Melanocyte of skin (primary cell): ENCODE measurements around the gene PTK6. TPM values are rescaled to one million over a fixed set of nuclear protein-coding genes. Genes with fewer than 3 reads are reported as not detected.

Experiments used
- total RNA-seq, 2 donors: library from RNA; depleted of rRNA; stranded (reverse); fragments of >200 nt; gene quantifications; 2 replicates each; pipeline ENCODE4 v1.2.3, GENCODE V29; 2012

The PTK6 gene
- under 1 TPM; 0.33 to 0.34 TPM for total RNA-seq

DNA sequence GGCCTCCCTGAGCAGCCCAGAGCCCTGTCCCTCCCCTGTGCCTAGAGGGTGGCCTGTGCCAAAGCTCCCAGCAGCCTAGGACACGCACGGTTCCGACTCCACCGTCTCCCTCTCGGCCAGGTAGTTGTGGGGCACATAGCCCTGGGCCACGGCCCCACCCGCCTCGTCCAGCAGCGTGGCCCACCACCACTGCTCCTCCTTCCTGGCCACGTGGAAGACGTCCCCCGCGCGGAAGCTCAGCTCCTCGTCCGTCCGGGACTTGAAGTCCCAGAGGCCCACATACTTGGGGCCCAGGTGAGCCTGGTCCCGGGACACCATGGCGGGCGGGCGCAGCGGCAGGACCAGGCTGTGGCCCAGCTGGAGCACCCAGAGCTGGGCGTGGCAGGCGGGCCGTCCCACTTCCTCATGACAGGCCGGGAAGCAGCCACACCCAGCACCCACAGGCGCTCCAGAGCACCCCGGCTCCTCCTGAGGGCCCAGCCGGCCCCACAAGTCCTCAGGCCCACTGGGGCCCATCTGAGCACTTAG lies at the start of gene PTK6:
Gene PTK6, minus strand, starts transcription at position 380 of the 528 bp plus-strand sequence. Its CDS starts 62 bp downstream, at position 318.

DNA sequence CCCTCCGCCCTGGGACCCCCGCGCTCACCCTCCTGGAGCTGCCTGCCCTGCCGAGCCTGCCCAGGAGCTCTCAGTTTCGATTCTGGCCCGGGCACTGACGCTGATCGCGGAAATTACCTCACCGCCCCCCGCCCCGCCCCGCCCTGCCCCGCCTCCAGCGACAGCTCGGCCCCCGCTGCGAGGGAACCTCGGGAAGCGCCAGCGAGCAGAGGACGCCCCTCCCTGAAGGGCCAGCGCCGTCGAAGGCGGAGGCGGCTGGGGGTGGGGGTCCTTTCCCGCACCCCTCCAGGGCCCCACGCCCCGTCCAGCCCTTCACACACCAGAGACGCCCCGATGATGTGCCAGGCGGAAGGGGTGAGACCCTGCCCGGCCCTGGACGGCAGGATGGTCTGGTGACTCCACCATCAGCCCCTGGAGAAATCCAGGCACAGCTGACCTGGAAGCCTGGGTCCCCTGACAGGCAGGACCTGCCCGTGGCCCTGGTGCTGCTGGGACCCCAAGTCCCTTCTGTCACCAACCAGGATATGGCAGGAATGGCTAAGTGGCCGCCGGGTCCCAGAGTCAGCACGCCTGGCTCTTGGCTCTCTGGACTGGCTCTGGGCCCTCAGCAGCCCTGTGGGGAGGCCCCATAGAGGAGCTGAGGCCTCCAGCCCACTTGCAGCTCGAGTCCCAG lies 37.1 kb upstream of the PTK6 start, which contains the start of gene HELZ2:
Gene HELZ2, minus strand, starts transcription at position 84 of the 673 bp plus-strand sequence. CDS start 1,854 bp downstream, outside the sequence.

DNA sequence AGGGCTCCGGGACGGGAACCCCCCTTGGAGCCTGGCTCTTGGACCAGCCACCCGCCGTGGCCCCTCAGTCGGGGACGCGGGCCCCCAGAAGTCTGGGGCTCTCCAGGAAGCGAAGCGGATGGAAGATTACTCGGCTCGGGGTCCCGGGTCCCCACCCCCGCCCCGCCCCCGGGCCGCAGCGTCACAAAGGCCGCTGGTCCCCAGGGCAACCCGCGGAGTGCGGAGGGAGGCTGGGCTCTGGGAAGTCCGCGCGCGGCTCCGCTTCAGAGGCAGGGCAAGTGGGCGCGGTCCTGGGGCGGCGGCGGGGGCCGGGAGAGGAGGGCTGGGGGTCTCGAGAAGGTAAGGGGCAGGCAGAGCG lies 16.7 kb upstream of the PTK6 start, which contains the start of gene FNDC11:
Gene FNDC11, plus strand, starts transcription at position 227 of the 358 bp plus-strand sequence. CDS start 1,505 bp downstream, outside the sequence.

DNA sequence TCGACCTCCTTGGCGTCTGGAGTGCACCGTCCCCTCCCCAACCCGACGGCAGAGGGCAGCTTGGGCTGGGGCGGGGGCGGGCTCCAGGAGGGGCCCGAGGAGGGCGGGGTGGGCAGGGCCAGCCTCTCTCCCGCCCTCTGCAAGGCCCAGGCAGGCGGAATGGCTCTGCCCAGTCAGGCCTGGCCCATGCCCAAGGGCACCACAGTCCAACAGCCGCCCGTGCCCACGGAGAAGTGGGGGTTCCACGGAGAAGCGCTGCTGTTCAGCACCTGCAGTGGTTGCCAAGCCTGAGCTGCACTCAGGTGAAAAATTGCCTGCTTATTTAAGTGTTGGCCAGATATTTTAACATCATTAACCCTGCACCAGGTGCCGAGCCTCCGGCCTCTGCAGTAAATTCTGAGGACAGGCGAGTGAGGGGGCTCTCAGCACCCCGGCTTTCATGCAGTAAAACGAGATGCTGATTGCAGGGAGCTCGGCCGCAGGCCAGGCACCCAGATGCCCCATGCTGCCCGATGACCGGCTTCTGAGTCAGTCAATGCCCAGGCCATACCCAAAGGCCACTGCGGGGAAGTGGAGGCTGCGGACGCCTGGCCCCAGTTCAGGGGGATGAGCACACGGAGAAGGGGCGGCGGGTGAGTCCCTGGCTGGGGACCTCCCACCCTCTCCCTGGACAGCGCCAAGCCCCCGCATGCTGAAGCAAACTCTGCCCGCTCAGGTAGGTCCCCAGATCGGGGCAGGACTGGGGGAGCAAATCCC lies 10.7 kb upstream of the PTK6 start, which contains the start of gene SRMS:
Gene SRMS, minus strand, starts transcription at position 25 of the 756 bp plus-strand sequence. CDS start 286 bp downstream, outside the sequence.

DNA sequence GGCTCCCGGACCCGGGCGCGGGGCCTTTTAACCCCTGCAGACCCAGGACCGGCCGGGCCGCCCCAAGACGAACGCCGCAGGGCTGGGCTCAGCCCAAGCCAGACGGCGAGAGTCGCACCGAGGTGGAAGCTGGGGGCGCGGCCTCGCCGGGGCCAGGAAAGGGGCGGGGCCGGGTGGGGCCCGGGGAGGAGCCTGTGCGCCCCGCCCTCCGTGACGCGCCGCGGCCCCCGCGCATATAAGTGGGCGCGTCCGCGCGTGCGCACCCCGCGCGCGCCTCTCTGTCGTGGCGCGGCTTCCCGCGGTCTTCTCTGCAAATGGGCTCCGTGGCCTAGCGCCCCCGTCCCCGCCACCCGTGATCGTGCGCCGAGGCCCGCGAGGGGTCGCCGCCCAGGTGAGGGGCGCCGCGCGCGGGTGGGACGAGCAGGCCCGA lies 16.7 kb downstream of the PTK6 start, which contains the start of gene PPDPF:
Gene PPDPF, plus strand, starts transcription at position 262 of the 430 bp plus-strand sequence. CDS start 544 bp downstream, outside the sequence.

DNA sequence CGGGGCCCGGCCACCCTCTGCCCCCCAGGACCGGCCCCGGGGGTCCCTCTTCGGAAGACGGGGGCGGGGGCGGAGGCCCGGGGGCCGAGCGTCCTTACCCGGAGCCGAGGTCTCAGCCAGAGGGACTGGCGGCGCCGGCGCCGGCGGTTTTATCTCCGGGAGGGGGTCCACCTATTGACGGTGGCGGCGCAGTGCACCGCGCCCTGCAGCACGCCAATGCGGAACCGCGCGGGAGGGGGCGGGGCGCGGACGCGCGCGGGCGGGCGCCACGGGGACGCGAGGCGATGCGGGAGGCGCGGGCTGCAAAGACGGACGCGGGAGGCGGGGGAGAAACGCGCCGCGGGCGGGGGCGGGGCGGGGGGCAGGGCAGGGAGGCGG lies 38.2 kb downstream of the PTK6 start, which contains the start of gene EEF1A2:
Gene EEF1A2, minus strand, starts transcription at position 124 of the 378 bp plus-strand sequence. CDS start 1,320 bp downstream, outside the sequence.

Other genes starting within 250 kb of the PTK6 start
- under 1 TPM in 1 of 2 donors, not detected in 1; 0.34 TPM for gene COL20A1, start 244.2 kb downstream of the PTK6 start, total RNA-seq
- gene CHRNA4, start 176.0 kb downstream of the PTK6 start, total RNA-seq: not detected
- gene KCNQ2, start 64.7 kb downstream of the PTK6 start, total RNA-seq: not detected
- under 1 TPM in 1 of 2 donors, not detected in 1; 0.34 TPM for gene EEF1A2, start 38.3 kb downstream of the PTK6 start, total RNA-seq
- gene PPDPF, start 16.6 kb downstream of the PTK6 start, total RNA-seq: 10 to 100 TPM; 50.6 to 81.6 TPM
- not detected for gene SRMS, start 10.4 kb upstream of the PTK6 start, total RNA-seq
- gene FNDC11, start 16.8 kb upstream of the PTK6 start, total RNA-seq: under 1 TPM in 1 of 2 donors, not detected in 1; 0.33 TPM
- gene HELZ2, start 36.9 kb upstream of the PTK6 start, total RNA-seq: 100 to 1,000 TPM; 424 to 506 TPM
- 1 to 10 TPM; 5.3 to 6.9 TPM for gene GMEB2, start 89.7 kb upstream of the PTK6 start, total RNA-seq
- 10 to 100 TPM in 1 of 2 donors, 1 to 10 TPM in 1; 8.6 to 19.0 TPM for gene STMN3, start 116.0 kb upstream of the PTK6 start, total RNA-seq
- 10 to 100 TPM; 10.7 to 15.0 TPM for gene RTEL1, start 120.9 kb upstream of the PTK6 start, total RNA-seq
- under 1 TPM; 0.67 to 0.69 TPM for gene TNFRSF6B, start 159.3 kb upstream of the PTK6 start, total RNA-seq
- 10 to 100 TPM; 20.0 TPM for gene ARFRP1, start 170.6 kb upstream of the PTK6 start, total RNA-seq
- gene ZGPAT, start 170.7 kb upstream of the PTK6 start, total RNA-seq: 10 to 100 TPM; 14.8 to 16.0 TPM
- 1 to 10 TPM; 1.4 to 1.7 TPM for gene LIME1, start 199.3 kb upstream of the PTK6 start, total RNA-seq
- 1 to 10 TPM; 5.9 to 7.7 TPM for gene SLC2A4RG, start 202.4 kb upstream of the PTK6 start, total RNA-seq